Superior temporal gyrus (tissue), 1 donor: Measurements from ENCODE around the gene WAC.

ENCODE experiments used
- DNase-seq: peaks from one replicate; pipeline ENCODE4 v3.0.0-alpha.2; 2016; ENCODE audit errors: extremely low spot score

Gene WAC

DNA sequence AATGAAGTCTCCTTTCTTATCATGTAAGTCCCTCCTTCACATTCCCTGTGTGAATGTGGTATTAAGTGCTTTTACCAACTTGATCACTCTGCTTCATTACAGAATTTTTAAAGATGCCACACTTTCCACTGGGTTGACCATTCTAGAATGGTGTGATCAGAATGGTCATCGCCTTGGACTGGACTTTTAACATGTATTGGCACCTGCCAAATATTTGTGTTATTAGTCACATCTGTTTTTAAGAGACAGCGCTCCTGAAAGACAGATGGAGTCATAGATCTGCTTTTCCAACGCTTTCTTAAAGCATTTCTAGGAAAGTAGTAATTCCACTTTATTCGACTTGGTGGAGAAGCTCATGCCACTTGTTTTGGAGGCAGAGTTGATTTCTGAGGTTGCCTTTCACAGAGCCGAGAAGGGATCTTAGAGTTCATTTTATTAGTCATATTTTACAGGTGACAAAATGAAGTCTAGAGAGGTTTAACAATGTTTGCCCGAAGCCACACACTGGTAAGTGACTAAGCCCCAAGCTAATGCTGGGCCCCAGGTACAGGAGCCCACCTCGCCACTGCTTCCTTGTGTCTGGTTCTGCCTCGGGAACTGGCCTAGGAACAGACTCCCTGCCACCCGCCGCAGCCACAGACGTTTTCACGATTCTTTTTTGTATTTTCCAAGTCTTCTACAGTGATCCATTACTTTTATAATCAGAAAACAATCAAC is 134.0 kb downstream of the WAC start:
- DNase-seq: no peak

- no peak for DNase-seq
Observed at GRCh38 chr10:28668363-28669226, 135.7 kb downstream of the WAC start.

DNA sequence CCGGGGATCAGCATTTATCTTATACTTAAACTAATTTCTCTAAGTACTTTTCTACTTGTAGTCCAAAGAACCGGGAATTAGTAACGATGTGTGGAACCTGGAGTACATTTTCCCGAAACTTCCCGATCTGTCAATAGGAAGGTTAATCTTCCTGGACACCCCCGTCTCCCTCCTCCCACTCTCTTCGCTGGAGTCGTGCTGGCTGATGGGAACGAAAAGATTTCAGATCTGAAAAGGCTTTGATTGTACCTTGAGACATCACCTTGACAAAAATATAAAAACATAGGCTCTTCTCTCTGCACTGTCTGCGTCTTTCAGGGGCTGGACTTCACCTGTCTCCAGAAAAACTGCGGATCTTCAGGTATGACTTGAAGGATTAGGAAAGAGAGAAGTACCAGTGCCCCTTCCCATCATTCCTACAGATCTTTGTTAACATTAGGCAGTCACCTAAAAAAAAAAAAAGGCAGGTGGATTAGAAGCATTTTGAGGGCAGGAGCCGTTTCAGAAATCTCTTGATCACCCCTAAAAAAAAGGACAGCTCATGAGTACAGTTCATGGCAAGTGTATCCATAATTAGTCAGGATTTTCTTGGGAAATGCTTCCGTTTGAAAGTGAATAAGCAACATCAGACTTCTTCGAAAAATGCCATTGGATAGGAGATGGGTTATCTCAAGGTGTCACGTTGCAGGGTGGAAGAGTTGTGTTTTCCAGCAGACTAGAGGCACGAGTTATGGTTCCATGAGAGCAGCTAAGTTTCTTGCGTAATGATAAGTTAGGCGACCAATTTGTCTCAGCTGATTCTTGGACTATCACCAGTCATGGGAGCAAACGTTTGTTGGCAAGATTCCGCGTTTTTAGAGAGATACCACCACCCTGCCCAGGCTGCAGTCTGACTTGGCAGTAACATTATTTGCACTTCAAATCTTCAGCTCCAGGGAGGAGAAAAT is 136.6 kb downstream of the WAC start:
- DNase-seq: no peak
